ENCODE results near the gene GAL3ST2.
"Not testable (repeated sequence)": the region's sequence is repeated elsewhere in the genome, so short reads cannot be mapped to it uniquely, and the experiment has no call there.

The GAL3ST2 gene

GRCh38 chr2:241798081-241798630 lies 21.5 kb downstream of the GAL3ST2 start:
- Histone ChIP-seq H3K9ac (no peak overlapping the region), H3K36me3 (ENCODE audit: control insufficient read depth, insufficient read depth, low read length) (no peaks in the 10 kb centered on the region), H3K4me3 (ENCODE audit: low read depth, low read length) (no peak overlapping the region), H3K27me3 (ENCODE audit: control insufficient read depth, insufficient read depth, low read length) (no peaks in the 10 kb centered on the region), H3K4me2 (ENCODE audit: low read length) (no peak overlapping the region), H3K9me3 (ENCODE audit: control insufficient read depth, low read length) (no peaks in the 10 kb centered on the region), H3K27ac (no peak overlapping the region), H2AFZ (no peak overlapping the region), H3K79me2 (no peaks in the 10 kb centered on the region), H3K4me1 (no peaks in the 10 kb centered on the region)
- TF ChIP-seq, protein P1, sequence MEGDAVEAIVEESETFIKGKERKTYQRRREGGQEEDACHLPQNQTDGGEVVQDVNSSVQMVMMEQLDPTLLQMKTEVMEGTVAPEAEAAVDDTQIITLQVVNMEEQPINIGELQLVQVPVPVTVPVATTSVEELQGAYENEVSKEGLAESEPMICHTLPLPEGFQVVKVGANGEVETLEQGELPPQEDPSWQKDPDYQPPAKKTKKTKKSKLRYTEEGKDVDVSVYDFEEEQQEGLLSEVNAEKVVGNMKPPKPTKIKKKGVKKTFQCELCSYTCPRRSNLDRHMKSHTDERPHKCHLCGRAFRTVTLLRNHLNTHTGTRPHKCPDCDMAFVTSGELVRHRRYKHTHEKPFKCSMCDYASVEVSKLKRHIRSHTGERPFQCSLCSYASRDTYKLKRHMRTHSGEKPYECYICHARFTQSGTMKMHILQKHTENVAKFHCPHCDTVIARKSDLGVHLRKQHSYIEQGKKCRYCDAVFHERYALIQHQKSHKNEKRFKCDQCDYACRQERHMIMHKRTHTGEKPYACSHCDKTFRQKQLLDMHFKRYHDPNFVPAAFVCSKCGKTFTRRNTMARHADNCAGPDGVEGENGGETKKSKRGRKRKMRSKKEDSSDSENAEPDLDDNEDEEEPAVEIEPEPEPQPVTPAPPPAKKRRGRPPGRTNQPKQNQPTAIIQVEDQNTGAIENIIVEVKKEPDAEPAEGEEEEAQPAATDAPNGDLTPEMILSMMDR (IDR thresholded peaks at IDR 0.05) = no peak

GRCh38 chr2:241798631-241799521 lies 22.3 kb downstream of the GAL3ST2 start:
- TF ChIP-seq, protein P1 (IDR thresholded peaks at IDR 0.05) = no peak
- H3K4me3 ChIP-seq (ENCODE audit: low read depth, low read length) = no peak overlapping the region
- H3K4me2 ChIP-seq (ENCODE audit: low read length) = no peak overlapping the region
- no peaks in the 10 kb centered on the region for H3K27me3 ChIP-seq (ENCODE audit: control insufficient read depth, insufficient read depth, low read length)
- H3K79me2 ChIP-seq = no peaks in the 10 kb centered on the region
- no peaks in the 10 kb centered on the region for H3K4me1 ChIP-seq
- H3K36me3 ChIP-seq (ENCODE audit: control insufficient read depth, insufficient read depth, low read length) = no peaks in the 10 kb centered on the region
- H3K9ac ChIP-seq = no peak overlapping the region
- H2AFZ ChIP-seq = no peak overlapping the region
- no peaks in the 10 kb centered on the region for H3K9me3 ChIP-seq (ENCODE audit: control insufficient read depth, low read length)
- no peak overlapping the region for H3K27ac ChIP-seq

- no peak overlapping the region for H3K27ac ChIP-seq
- H3K4me2 ChIP-seq (ENCODE audit: low read length) = no peak overlapping the region
- H3K9me3 ChIP-seq (ENCODE audit: control insufficient read depth, low read length) = no peaks in the 10 kb centered on the region
- no peak overlapping the region for H3K9ac ChIP-seq
- H3K4me1 ChIP-seq = peaks cover 1% of the 10 kb centered on the region
- no peaks in the 10 kb centered on the region for H3K27me3 ChIP-seq (ENCODE audit: control insufficient read depth, insufficient read depth, low read length)
- no peaks in the 10 kb centered on the region for H3K36me3 ChIP-seq (ENCODE audit: control insufficient read depth, insufficient read depth, low read length)
- no peak overlapping the region for H2AFZ ChIP-seq
- TF ChIP-seq, protein P1 (IDR thresholded peaks at IDR 0.05) = no peak
- no peaks in the 10 kb centered on the region for H3K79me2 ChIP-seq
- no peak overlapping the region for H3K4me3 ChIP-seq (ENCODE audit: low read depth, low read length)
These were observed 23.0 kb downstream of the GAL3ST2 start for GRCh38 chr2:241799522-241800197.

GRCh38 chr2:241800198-241800903 lies 23.7 kb downstream of the GAL3ST2 start:
- H3K9me3 ChIP-seq (ENCODE audit: control insufficient read depth, low read length); H3K4me2 ChIP-seq (ENCODE audit: low read length); H3K79me2 ChIP-seq; H3K9ac ChIP-seq; H3K27ac ChIP-seq; H2AFZ ChIP-seq; H3K27me3 ChIP-seq (ENCODE audit: control insufficient read depth, insufficient read depth, low read length); H3K4me3 ChIP-seq (ENCODE audit: low read depth, low read length); H3K36me3 ChIP-seq (ENCODE audit: control insufficient read depth, insufficient read depth, low read length); H3K4me1 ChIP-seq: not testable (repeated sequence)

All from parathyroid adenoma (tissue), 2 donors.